ENCODE data around the gene IFT20. TPM values are rescaled to one million over a fixed set of nuclear protein-coding genes. Genes with fewer than 3 reads are reported as not detected.
A peak's percentile ranks its signal among the peaks of the same experiment; 100 is the strongest.

The IFT20 gene
- total RNA-seq, 4 donors from 2014 or later = 34.1 to 56.5 (median 51.4) TPM

GRCh38 chr17:28364665-28365363 lies 29.5 kb upstream of the IFT20 start, which contains the start of gene SEBOX:
TSS of gene SEBOX (minus strand) at chr17:28365199. CDS start at chr17:28365151, 48 bp downstream.
- Histone ChIP-seq H3K4me3 (no peak within 1 kb of the TSS), H3K27me3 (no peaks in the 10 kb centered on the region), H3K36me3 (peaks cover 2 to 70% of the 10 kb centered on the region in 2 donors), H3K27ac (no peak within 1 kb of the TSS), H3K4me1 (no peaks in the 10 kb centered on the region), H3K9me3 (no peaks in the 10 kb centered on the region)
- ATAC-seq = no peak
- WGBS, 2 donors (ENCODE audit: low coverage in 1 of 2) = 63% methylated on average over 1 of the region's 13 CpGs; no CpG with 5 or more reads in 1 of the 2 donors
- TF ChIP-seq POLR2A (IDR thresholded peaks at IDR 0.05) (no peak), EP300 (IDR thresholded peaks at IDR 0.05) (no peak), POLR2AphosphoS5 (IDR thresholded peaks at IDR 0.05) (no peak), CTCF (IDR thresholded peaks at IDR 0.05) (no peak)

DNA sequence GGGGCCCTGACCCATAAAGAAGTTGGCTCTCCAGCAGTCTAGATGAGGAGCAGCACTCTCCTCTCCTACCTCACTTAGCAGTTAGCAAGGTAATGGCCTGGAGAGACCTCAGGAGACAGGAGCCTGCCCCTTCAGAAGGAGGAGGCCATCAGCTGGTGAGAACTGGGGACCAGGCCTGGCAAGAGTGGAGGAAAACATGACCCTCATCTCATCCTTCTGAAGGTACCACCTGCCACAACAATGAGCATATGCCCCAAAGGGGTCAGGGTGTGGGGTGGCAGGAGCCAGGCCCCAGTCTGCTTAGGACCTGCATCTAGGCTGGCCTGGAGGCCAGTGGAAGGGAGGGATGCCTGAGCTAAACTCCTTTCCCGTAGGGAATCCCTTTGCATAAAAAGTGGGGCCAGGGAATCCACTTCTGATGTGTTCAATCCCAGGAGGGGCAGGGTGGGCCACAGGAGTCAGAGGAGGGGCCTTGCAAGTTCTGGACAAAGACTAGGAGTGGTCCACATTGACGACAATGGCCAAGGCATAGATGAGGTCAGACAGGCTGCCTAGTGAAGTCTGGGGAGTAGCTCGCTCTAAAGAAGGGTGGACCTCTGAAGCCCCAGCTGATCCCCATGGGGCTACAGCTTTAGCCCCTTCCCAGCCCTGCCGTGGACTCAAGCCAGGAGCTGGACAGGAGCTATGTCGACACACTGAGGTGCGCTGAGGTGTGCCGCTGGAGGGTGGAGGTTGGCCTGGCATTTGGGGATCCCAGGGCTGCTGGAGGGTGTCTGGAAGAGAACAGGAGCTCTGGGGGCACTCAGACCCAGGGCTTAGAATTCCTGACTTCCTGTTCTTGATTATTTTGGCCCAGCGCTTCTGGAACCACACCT lies 28.7 kb upstream of the IFT20 start:
- Histone ChIP-seq H3K27me3 (no peaks in the 10 kb centered on the region), H3K36me3 (peaks cover 2 to 78% of the 10 kb centered on the region in 2 donors), H3K27ac (no peak overlapping the region), H3K9me3 (no peaks in the 10 kb centered on the region), H3K4me3 (no peak overlapping the region), H3K4me1 (peaks cover 0 to under 1% (median 0%) of the 10 kb centered on the region in 3 donors)
- ATAC-seq = no peak
- TF ChIP-seq EP300 (IDR thresholded peaks at IDR 0.05) (no peak), CTCF (IDR thresholded peaks at IDR 0.05) (no peak), POLR2AphosphoS5 (IDR thresholded peaks at IDR 0.05) (no peak), POLR2A (IDR thresholded peaks at IDR 0.05) (no peak)
- 80% methylated on average over 1 to 2 of the region's 8 CpGs for WGBS, 2 donors (ENCODE audit: low coverage in 1 of 2)

DNA sequence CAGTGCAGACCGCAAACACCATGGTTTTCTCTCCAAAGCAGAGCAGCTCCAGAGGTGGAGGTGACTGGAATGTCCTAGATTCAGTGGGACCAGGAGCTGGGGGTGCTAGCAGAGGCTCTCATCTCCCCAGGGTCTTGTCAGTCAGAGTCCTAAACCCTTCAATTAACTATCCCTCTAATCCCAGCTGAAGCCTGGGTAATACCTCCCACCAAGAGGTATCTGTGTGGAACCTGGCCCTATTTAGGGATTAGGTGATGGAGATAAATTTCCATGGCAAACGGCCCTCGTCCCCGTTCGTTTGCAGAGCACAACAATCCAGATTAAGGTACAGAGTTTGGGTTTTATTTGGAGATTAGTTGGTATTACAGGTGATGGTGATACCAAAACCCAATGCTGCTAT lies 27.9 kb upstream of the IFT20 start:
- Histone ChIP-seq H3K4me1 (peaks cover 0 to 8% (median 4%) of the 10 kb centered on the region in 3 donors), H3K4me3 (no peak overlapping the region), H3K27me3 (no peaks in the 10 kb centered on the region), H3K9me3 (no peaks in the 10 kb centered on the region), H3K36me3 (peaks cover 2 to 78% of the 10 kb centered on the region in 2 donors), H3K27ac (no peak overlapping the region)
- ATAC-seq = no peak
- TF ChIP-seq EP300 (IDR thresholded peaks at IDR 0.05) = no peak
- no peak for TF ChIP-seq POLR2AphosphoS5 (IDR thresholded peaks at IDR 0.05)
- TF ChIP-seq CTCF (IDR thresholded peaks at IDR 0.05) = no peak
- no peak for TF ChIP-seq POLR2A (IDR thresholded peaks at IDR 0.05)
- WGBS, 2 donors (ENCODE audit: low coverage in 1 of 2) = 84 to 88% methylated on average over 4 to 5 of the region's 5 CpGs

GRCh38 chr17:28357901-28358197 lies 22.6 kb upstream of the IFT20 start:
- no peak for TF ChIP-seq POLR2AphosphoS5 (IDR thresholded peaks at IDR 0.05)
- no peak for TF ChIP-seq POLR2A (IDR thresholded peaks at IDR 0.05)
- TF ChIP-seq CTCF (IDR thresholded peaks at IDR 0.05) = no peak
- no peak for TF ChIP-seq EP300 (IDR thresholded peaks at IDR 0.05)
- ATAC-seq = no peak
- no peaks in the 10 kb centered on the region for H3K27me3 ChIP-seq
- H3K4me1 ChIP-seq = peaks cover 3 to 36% (median 19%) of the 10 kb centered on the region in 3 donors
- H3K9me3 ChIP-seq = no peaks in the 10 kb centered on the region
- peak overlapping the region; percentile 94 to 99 for H3K4me3 ChIP-seq
- WGBS, 2 donors (ENCODE audit: low coverage in 1 of 2) = 4 to 6% methylated on average over 3 to 4 of the region's 4 CpGs
- peak overlapping the region; percentile 81 to 96 (median 93) for H3K27ac ChIP-seq
- peaks cover 2 to 66% of the 10 kb centered on the region in 2 donors for H3K36me3 ChIP-seq

Data from gastroesophageal sphincter (tissue), 4 donors.